Brain microvascular endothelial cell (primary cell): ENCODE results near the gene HAUS5.
A peak's percentile ranks its signal among the peaks of the same experiment; 100 is the strongest.
"Not testable (repeated sequence)": the region's sequence is repeated elsewhere in the genome, so short reads cannot be mapped to it uniquely, and the experiment has no call there.

ENCODE experiments used
- DNase-seq: peaks from one replicate; pipeline ENCODE4 v3.0.0-alpha.2; 2020
- H3K27ac ChIP-seq: fragments of 250-450 bp; sonication (Bioruptor Pico); 2 replicates; pipeline ENCODE4 v1.5.1; 2020; ENCODE audit warnings: mild to moderate bottlenecking, moderate library complexity
- H3K27me3 ChIP-seq: fragments of 250-450 bp; sonication (Bioruptor Pico); replicated peaks from 2 replicates; pipeline ENCODE4 v1.5.1; 2020; ENCODE audit warnings: mild to moderate bottlenecking
- H3K36me3 ChIP-seq: fragments of 250-450 bp; sonication (Bioruptor Pico); replicated peaks from 2 replicates; pipeline ENCODE4 v1.5.1; 2020; ENCODE audit warnings: mild to moderate bottlenecking
- H3K4me3 ChIP-seq: 2 replicates; pipeline ENCODE4 v1.5.1; 2011; ENCODE audit warnings: low read depth, mild to moderate bottlenecking, control low read depth, low read length, moderate library complexity
- in situ Hi-C: cut with HindIII; loops from 2 replicates; pipeline ENCODE4 v1.10.0; 2017; ENCODE audit warnings: low sequenced_read_pairs, low pct_ligation_motif_present
- TF ChIP-seq, protein P1 (sequence below): IDR thresholded peaks from 2 replicates; pipeline ENCODE4 v1.5.1; 2011; ENCODE audit warnings: low read depth, mild to moderate bottlenecking, moderate library complexity, low read length, control low read depth, inconsistent platforms; ENCODE audit errors: missing control alignments

Gene HAUS5

DNA sequence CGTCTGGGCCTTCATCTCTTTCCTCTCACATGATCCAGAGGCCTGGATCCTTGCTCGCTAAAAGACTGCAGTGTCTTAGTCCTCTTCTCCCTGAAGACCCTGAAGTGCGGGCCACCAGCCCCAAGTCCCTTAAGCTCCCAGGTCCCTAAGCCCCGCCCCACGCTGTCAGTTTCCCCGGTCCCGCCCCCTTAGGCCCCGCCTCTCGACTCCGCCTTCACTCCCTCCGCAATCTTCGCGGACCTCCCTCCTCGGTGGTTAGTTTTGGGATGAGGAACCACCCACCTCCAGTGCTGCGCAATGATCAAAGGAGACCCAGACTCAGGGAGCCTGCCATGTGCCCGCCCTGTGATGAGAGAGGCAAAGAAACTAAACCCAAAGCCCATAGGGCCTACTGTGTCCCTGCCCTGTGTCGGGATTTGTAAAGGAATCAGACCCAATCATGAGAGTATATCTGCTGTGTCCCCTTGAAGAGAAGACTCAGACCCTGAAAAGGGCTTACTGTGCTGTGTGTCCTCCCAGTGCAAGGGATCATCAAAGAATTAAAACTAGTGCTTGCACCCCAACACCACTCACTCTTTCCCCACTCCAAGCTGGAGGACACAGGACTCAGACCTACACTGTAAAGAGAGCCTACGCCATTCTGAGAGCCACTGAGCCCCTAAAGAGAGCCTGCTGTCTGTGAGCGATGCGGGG, 32.6 kb downstream of the HAUS5 start:
- Histone ChIP-seq H3K36me3 (no peaks in the 10 kb centered on the region), H3K4me3 (peak overlapping the region; percentile 59), H3K27ac (no peak overlapping the region), H3K27me3 (no peaks in the 10 kb centered on the region)
- TF ChIP-seq, protein P1, sequence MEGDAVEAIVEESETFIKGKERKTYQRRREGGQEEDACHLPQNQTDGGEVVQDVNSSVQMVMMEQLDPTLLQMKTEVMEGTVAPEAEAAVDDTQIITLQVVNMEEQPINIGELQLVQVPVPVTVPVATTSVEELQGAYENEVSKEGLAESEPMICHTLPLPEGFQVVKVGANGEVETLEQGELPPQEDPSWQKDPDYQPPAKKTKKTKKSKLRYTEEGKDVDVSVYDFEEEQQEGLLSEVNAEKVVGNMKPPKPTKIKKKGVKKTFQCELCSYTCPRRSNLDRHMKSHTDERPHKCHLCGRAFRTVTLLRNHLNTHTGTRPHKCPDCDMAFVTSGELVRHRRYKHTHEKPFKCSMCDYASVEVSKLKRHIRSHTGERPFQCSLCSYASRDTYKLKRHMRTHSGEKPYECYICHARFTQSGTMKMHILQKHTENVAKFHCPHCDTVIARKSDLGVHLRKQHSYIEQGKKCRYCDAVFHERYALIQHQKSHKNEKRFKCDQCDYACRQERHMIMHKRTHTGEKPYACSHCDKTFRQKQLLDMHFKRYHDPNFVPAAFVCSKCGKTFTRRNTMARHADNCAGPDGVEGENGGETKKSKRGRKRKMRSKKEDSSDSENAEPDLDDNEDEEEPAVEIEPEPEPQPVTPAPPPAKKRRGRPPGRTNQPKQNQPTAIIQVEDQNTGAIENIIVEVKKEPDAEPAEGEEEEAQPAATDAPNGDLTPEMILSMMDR = no peak
- DNase-seq = peak; percentile 27
- in situ Hi-C loops = no loop called here

DNA sequence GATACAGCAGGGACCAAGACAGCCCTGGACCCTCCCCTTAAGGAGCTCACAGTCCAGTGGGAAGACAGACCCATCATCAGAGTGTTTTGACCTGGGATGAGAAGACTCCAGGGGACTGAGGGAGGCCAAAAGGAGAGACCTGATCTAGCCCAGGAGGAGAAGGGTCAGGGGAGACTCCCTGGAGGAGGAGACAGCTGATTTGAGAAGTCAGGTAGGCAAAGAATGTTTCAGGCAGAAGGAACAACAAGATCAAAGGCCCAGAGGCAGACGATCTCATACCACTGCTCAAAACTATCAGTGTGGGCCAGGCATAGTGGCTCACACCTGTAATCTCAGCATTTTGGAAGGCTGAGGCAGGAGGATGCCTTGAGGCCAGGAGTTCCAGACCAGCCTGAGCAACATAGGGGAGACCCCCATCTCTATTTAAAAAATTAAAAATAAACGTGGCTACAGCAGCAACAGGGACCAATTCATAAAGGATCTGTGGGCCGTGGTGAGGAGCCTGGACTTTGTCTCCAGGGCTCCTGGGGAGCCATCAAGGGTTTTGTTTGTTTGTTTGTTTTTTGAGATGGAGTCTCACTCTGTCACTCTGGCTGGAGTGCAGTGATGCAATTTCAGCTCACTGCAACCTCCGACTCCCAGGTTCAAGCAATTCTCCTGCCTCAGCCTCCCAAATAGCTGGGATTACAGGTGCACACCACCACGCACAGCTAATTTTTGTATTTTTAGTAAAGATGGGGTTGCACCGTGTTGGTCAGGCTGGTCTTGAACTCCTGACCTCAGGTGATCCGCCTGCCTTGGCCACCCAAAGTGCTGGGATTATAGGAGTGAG, 33.4 kb downstream of the HAUS5 start:
- in situ Hi-C loops = no loop called here
- no peaks in the 10 kb centered on the region for H3K36me3 ChIP-seq
- DNase-seq = no peak
- no peak overlapping the region for H3K4me3 ChIP-seq
- no peaks in the 10 kb centered on the region for H3K27me3 ChIP-seq
- no peak overlapping the region for H3K27ac ChIP-seq
- TF ChIP-seq, protein P1 = no peak

DNA sequence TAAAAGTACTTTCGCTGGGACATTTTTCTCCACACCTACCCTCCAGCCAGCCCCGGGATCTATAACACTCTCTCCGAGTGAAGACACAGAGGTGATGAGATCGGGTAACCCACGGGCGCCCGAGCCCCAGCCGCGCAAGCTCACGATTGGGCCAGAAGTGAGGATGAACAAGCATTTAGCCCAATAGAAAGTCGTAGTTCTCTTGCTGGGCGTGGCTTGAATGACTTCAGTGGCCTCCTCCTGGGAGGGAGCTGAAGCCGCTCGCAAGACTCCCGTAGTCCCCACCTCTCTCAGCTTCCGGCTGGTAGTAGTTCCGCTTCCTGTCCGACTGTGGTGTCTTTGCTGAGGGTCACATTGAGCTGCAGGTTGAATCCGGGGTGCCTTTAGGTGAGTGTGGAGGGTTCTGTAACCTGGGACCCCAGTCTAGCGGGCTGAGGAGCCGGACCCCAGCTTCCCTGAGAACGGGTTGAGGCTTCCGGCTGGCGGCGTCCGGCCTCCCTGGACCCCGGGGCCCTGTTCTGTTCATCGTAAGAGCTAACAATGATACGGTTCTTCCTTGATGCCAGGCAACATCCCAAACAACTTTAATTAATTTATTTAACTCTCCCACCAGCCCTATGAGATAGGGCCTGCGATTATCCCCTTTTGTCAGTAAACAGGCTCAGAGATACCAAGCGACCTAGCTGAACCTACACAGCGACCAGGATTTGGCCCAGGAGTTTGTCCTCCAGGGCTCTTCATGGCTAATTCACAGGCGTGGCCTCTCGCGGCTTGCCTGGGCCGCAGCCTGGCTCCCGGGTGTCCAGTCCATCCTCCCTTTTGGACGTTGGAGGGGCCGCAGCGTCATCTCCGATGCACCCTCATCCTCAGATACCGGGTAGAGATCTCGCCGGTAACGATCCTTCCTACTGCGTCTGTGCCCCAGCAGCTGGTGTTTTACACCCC, 35.8 kb downstream of the HAUS5 start, which contains the start of gene COX6B1:
Gene COX6B1 (plus strand): TSS at position 307 of the 945 bp plus-strand sequence. CDS start 2,921 bp downstream, outside the sequence.
- H3K27ac ChIP-seq = peak within 1 kb of the TSS; percentile 23
- H3K27me3 ChIP-seq = no peaks in the 10 kb centered on the region
- TF ChIP-seq, protein P1 = no peak
- H3K36me3 ChIP-seq = peaks cover 6% of the 10 kb centered on the region
- H3K4me3 ChIP-seq = peak within 1 kb of the TSS; percentile 95
- DNase-seq = peak; percentile 97
- in situ Hi-C loops = no loop called here

DNA sequence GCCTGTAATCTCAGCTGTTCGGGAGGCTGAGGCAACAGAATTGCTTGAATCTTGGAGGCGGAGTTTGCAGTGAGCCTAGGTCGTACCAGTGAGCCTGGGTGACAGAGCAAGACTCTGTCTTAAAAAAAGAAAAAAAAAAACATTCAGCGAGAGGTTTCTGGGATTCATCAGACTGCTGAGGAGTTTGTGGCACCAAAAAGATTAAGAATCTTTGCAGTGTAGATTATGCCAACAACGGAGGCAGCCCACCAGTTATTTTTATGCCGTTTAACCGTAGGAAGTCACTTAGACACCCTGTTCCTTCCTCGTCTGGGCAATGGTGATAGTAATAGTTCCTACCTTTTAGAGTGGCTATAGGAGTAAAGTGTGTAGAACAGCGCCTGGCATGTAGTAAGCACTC, 38.0 kb downstream of the HAUS5 start:
- no peak for DNase-seq
- in situ Hi-C loops = no loop called here
- Histone ChIP-seq H3K27me3 (no peaks in the 10 kb centered on the region), H3K27ac (no peak overlapping the region), H3K36me3 (peaks cover 23% of the 10 kb centered on the region), H3K4me3 (no peak overlapping the region)
- TF ChIP-seq, protein P1 = no peak

DNA sequence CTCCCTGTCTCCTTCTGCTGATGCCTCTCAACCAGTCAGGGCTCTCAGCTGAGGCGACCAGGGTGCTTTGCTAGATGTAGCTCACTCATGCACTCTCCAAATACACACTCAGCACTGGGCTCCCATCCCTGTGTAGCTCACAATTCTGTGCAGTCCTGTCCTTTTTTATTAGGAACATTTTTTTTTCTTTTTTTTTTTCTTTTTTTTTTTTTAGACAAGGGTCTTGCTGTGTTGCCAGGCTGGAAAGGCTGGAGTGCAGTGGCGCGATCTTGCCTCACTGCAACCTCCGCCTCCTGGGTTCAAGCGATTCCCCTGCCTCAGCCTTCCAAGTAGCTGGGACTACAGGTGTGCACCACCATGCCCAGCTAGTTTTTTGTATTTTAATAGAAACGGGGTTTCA, 42.3 kb downstream of the HAUS5 start:
- H3K27me3 ChIP-seq, H3K27ac ChIP-seq, in situ Hi-C loops, H3K4me3 ChIP-seq, DNase-seq: not testable (repeated sequence)
- H3K36me3 ChIP-seq = peaks cover 41% of the 10 kb centered on the region
